NB4 (cell line): ENCODE data around the gene ROR2.
"Not testable (repeated sequence)": the region's sequence is repeated elsewhere in the genome, so short reads cannot be mapped to it uniquely, and the experiment has no call there.

Experiments
- DNase-seq: peaks from one replicate; pipeline ENCODE4 v3.0.0; 2010; ENCODE audit warnings: low read depth
- H3K4me3 ChIP-seq: one replicate; pipeline ENCODE4 v1.5.1; 2011; ENCODE audit warnings: mild to moderate bottlenecking, low read depth, low read length, moderate library complexity
- MAX ChIP-seq: IDR thresholded peaks from 2 replicates; pipeline ENCODE4 v1.6.1; 2011; ENCODE audit warnings: low read depth, low read length
- MYC ChIP-seq: IDR thresholded peaks from 2 replicates; pipeline ENCODE4 v1.6.1; 2011; ENCODE audit warnings: low read depth, low read length
- POLR2A ChIP-seq: IDR thresholded peaks from 2 replicates; pipeline ENCODE4 v1.6.1; 2011; ENCODE audit warnings: mild to moderate bottlenecking; ENCODE audit not compliant: insufficient read length; ENCODE audit errors: extremely low read depth
- TF ChIP-seq, protein P1 (sequence below): IDR thresholded peaks from one replicate; pipeline ENCODE4 v1.5.1; 2012; ENCODE audit warnings: low read depth, low read length

ROR2 gene

DNA sequence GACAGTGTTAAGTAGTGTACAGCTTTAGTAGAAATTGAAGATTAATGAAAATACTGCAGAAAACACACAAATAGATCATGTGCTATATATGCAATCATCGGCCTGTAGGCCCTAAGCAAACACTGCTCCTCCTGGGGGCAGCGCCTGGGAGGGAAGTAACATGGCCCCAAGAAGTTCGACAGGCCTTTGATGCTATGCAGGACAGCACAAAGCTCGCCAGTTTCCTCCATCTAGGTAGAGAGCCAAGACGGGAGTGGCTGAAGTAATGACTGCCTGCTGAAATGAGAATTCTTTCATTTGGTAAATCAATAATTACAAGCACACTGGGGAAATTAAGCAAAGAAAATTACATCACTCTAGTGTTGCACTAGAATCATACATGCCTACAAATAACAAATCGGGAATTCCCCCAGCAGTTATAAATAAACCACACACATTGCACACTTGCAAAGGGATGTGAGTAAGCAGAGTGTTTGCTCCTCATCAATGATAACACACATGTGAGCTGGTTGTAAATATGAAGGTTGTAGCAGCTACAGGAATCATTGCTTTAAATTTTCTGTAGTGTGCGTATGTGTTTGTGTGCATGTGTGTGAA is 306.4 kb downstream of the ROR2 start:
- DNase-seq, result no peak
- TF ChIP-seq, protein P1, sequence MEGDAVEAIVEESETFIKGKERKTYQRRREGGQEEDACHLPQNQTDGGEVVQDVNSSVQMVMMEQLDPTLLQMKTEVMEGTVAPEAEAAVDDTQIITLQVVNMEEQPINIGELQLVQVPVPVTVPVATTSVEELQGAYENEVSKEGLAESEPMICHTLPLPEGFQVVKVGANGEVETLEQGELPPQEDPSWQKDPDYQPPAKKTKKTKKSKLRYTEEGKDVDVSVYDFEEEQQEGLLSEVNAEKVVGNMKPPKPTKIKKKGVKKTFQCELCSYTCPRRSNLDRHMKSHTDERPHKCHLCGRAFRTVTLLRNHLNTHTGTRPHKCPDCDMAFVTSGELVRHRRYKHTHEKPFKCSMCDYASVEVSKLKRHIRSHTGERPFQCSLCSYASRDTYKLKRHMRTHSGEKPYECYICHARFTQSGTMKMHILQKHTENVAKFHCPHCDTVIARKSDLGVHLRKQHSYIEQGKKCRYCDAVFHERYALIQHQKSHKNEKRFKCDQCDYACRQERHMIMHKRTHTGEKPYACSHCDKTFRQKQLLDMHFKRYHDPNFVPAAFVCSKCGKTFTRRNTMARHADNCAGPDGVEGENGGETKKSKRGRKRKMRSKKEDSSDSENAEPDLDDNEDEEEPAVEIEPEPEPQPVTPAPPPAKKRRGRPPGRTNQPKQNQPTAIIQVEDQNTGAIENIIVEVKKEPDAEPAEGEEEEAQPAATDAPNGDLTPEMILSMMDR, result no peak
- TF ChIP-seq MAX, result no peak
- no peak for TF ChIP-seq POLR2A
- no peak for TF ChIP-seq MYC
- H3K4me3 ChIP-seq, result no peak overlapping the region

GRCh38 chr9:91642771-91643170 is 307.3 kb downstream of the ROR2 start:
- no peak overlapping the region for H3K4me3 ChIP-seq
- no peak for DNase-seq
- TF ChIP-seq POLR2A, result no peak
- TF ChIP-seq MAX, result no peak
- TF ChIP-seq MYC, result no peak
- TF ChIP-seq, protein P1, result no peak

- no peak overlapping the region for H3K4me3 ChIP-seq
- TF ChIP-seq MYC (no peak), MAX (no peak), POLR2A (no peak)
- TF ChIP-seq, protein P1, result no peak
- no peak for DNase-seq
Observed at GRCh38 chr9:91640428-91640827, 309.6 kb downstream of the ROR2 start.

DNA sequence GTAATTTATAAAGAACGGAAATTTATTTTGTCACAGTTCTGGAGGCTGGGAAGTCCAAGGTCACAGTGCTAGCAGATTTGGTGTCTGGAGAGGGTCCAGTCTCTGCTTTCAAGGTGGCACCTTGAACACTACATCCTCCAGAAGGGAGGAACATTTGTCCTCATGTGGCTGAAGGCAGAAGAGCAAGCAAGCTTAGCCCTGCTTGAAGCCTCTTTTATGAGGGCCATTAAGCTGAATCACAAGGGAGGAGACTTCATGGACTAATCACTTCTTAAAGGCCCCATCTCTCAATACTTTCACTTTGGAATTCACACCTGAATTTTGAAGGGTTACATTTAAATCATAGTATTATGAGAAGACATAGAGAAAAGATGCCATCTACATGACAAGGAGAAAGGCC is 311.0 kb downstream of the ROR2 start:
- DNase-seq, result no peak
- TF ChIP-seq MAX, result no peak
- no peak for TF ChIP-seq MYC
- TF ChIP-seq, protein P1, result no peak
- TF ChIP-seq POLR2A, result no peak
- H3K4me3 ChIP-seq, result no peak overlapping the region

- not testable (repeated sequence) for H3K4me3 ChIP-seq, DNase-seq
Observed at GRCh38 chr9:91634832-91635231, 315.2 kb downstream of the ROR2 start.

DNA sequence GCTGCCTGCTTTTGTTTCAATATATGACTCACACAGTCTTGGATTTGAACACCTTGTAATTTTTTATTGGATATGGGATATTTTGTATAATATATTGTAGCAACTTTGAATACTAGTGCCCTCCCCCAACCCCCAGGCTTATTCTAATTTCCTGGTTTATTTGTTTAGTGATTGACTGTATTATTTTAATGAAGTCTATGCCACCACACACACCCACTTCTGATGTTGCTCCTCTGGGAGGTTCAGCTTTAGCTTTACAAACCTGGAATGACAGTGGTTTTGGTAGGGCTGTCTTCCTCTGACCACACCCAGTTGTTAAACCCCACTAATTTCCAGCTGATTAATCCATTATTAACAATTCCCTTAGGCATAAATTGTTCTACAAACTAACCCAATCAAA is 320.3 kb downstream of the ROR2 start:
- no peak for DNase-seq
- TF ChIP-seq MAX (no peak), POLR2A (no peak), MYC (no peak)
- TF ChIP-seq, protein P1, result no peak
- no peak overlapping the region for H3K4me3 ChIP-seq
